Measurements from ENCODE around the gene ZNF496. TPM values are rescaled to one million over a fixed set of nuclear protein-coding genes. Genes with fewer than 3 reads are reported as not detected.

Gene ZNF496
- total RNA-seq, 1 donor from 2014 or later = 43.9 TPM

DNA sequence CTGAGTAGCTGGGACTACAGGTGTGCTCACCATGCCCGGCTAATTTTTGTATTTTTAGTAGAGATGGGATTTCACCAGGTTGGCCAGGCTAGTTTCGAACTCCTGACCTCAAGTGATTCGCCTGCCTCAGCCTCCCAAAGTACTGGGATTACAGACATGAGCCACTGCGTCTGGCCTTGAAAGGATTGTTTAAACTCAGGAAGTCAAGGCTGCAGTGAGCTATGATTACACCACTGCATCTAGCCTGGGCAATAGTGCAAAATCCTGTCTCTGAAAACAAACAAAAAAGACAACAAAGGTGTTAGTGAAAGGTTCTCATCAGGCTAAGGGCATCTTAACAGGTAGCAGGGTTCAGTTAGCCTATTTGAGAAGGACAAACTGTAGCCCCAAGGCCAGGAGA is 14.2 kb upstream of the ZNF496 start:
- no peak overlapping the region for H3K4me3 ChIP-seq (ENCODE audit: low read depth, low read length)
- TF ChIP-seq, protein P1, sequence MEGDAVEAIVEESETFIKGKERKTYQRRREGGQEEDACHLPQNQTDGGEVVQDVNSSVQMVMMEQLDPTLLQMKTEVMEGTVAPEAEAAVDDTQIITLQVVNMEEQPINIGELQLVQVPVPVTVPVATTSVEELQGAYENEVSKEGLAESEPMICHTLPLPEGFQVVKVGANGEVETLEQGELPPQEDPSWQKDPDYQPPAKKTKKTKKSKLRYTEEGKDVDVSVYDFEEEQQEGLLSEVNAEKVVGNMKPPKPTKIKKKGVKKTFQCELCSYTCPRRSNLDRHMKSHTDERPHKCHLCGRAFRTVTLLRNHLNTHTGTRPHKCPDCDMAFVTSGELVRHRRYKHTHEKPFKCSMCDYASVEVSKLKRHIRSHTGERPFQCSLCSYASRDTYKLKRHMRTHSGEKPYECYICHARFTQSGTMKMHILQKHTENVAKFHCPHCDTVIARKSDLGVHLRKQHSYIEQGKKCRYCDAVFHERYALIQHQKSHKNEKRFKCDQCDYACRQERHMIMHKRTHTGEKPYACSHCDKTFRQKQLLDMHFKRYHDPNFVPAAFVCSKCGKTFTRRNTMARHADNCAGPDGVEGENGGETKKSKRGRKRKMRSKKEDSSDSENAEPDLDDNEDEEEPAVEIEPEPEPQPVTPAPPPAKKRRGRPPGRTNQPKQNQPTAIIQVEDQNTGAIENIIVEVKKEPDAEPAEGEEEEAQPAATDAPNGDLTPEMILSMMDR (conservative IDR thresholded peaks at IDR 0.05; ENCODE audit: low read depth, low read length) = no peak

GRCh38 chr1:247343801-247344200 is 12.1 kb upstream of the ZNF496 start:
- DNase-seq (ENCODE audit: low read depth) = no peak
- H3K4me3 ChIP-seq (ENCODE audit: low read depth, low read length) = no peak overlapping the region
- TF ChIP-seq, protein P1 (conservative IDR thresholded peaks at IDR 0.05; ENCODE audit: low read depth, low read length) = no peak

More for the DNA sequence above, 14.2 kb upstream of the ZNF496 start:
- no peak for DNase-seq (ENCODE audit: low read depth)

- H3K4me3 ChIP-seq (ENCODE audit: low read depth, low read length) = no peak overlapping the region
- DNase-seq (ENCODE audit: low read depth) = no peak
- TF ChIP-seq, protein P1 (conservative IDR thresholded peaks at IDR 0.05; ENCODE audit: low read depth, low read length) = no peak
Observed at GRCh38 chr1:247338723-247339275, 7.1 kb upstream of the ZNF496 start.

DNA sequence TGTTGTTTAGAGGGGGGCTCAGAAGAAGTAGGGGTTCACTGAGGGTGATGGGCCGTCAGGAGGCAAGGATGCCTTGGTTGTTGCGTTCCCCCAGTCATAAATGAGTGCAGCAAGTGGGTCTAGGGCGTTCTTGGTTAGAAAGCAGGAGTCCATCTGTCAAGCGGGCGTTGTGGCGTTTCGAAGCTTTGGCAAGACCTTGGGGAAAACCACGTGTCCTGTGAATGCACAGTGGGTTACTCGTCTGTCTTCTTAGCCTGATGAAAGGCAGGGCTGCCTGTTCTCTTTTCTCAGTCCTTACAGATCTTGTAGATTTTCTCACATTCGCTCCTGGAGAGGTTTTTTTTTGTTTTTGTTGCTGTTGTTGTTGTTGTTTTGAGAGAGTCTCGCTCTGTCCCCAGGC is 6.3 kb upstream of the ZNF496 start:
- H3K4me3 ChIP-seq (ENCODE audit: low read depth, low read length) = no peak overlapping the region
- no peak for DNase-seq (ENCODE audit: low read depth)
- TF ChIP-seq, protein P1 (conservative IDR thresholded peaks at IDR 0.05; ENCODE audit: low read depth, low read length) = no peak

DNA sequence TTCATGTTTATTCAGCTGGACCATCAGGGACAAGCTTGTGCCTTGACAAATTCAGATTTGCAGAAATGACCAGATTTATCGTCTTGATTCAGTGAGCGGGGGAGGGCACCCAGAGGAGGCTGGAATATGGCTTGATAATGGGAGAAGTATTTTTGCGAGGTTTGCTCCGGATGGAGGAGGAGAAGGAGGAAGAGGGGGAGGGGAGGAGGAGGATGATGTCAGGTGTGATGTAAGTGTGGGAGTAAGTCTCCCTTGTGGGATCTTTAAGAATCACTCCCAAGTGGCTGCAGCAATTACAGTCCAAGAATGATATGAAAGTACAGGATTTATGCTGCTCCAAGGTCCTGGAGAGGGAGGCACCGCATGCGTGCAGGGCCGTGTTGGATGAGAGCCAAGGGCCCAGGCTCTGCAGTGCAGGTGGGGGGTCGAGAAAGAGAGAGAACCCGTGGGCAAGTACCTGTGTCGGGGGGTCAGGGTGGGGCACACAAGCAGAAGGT is 5.6 kb upstream of the ZNF496 start:
- TF ChIP-seq, protein P1 (conservative IDR thresholded peaks at IDR 0.05; ENCODE audit: low read depth, low read length) = no peak
- H3K4me3 ChIP-seq (ENCODE audit: low read depth, low read length) = no peak overlapping the region
- DNase-seq (ENCODE audit: low read depth) = no peak

DNA sequence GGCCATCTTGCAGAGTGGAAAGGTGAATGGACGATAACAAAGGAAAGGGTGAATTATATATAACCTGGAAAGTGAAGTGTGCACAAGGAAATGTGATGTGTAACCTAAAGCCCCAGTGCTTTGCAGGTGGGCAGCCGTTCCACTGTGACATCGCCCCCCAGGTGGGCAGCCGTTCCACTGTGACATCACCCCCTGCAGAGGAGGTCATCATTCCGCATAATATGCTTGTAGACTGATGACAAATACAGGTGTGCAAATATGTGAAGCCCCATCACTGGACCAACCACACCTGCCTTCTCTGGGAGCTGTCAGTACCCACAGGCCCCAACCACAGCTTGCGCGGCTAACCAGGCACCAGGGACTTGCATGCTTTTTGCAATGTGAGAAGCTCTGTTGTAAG is 4.7 kb upstream of the ZNF496 start:
- TF ChIP-seq, protein P1 (conservative IDR thresholded peaks at IDR 0.05; ENCODE audit: low read depth, low read length) = no peak
- DNase-seq (ENCODE audit: low read depth) = no peak
- H3K4me3 ChIP-seq (ENCODE audit: low read depth, low read length) = no peak overlapping the region

- DNase-seq (ENCODE audit: low read depth) = no peak
- TF ChIP-seq, protein P1 (conservative IDR thresholded peaks at IDR 0.05; ENCODE audit: low read depth, low read length) = no peak
- H3K4me3 ChIP-seq (ENCODE audit: low read depth, low read length) = no peak overlapping the region
Observed at GRCh38 chr1:247335882-247336281, 4.2 kb upstream of the ZNF496 start.
